Calu3 (cell line): Measurements from ENCODE around the gene RANBP2. TPM values are rescaled to one million over a fixed set of nuclear protein-coding genes. Genes with fewer than 3 reads are reported as not detected.
"Not testable (repeated sequence)": the region's sequence is repeated elsewhere in the genome, so short reads cannot be mapped to it uniquely, and the experiment has no call there.

Experiments
- BruUV-seq: library from RNA; stranded (reverse); fragments of 400-500 nt; replicated peaks from 2 replicates; lab custom pipeline; 2021; lab: Mats Ljungman, UMichigan
- CTCF ChIA-PET: fragments of 300-600 bp; sonication (Branson Sonifier 250); formaldehyde crosslinking; loops from one replicate; lab custom pipeline; 2022; ENCODE audit warnings: antibody characterized with exemption; lab: Charles Lee
- DNase-seq: peaks from one replicate; pipeline ENCODE4 v3.0.0; 2022
- H3K27ac Mint-ChIP-seq: one replicate; pipeline ENCODE4 v1.8.0; 2022; ENCODE audit warnings: mixed read lengths; ENCODE audit not compliant: unreplicated experiment
- H3K27me3 Mint-ChIP-seq: one replicate; pipeline ENCODE4 v1.8.0; 2022; ENCODE audit warnings: mixed read lengths; ENCODE audit not compliant: unreplicated experiment
- H3K36me3 Mint-ChIP-seq: one replicate; pipeline ENCODE4 v1.8.0; 2022; ENCODE audit warnings: mild to moderate bottlenecking, moderate library complexity, mixed read lengths; ENCODE audit not compliant: insufficient read depth, unreplicated experiment
- H3K4me1 Mint-ChIP-seq: one replicate; pipeline ENCODE4 v1.8.0; 2022; ENCODE audit warnings: mild to moderate bottlenecking, low read depth, mixed read lengths; ENCODE audit not compliant: unreplicated experiment
- H3K4me3 Mint-ChIP-seq: one replicate; pipeline ENCODE4 v1.8.0; 2022; ENCODE audit warnings: mild to moderate bottlenecking, low read depth, moderate library complexity, mixed read lengths; ENCODE audit not compliant: unreplicated experiment
- H3K9me3 Mint-ChIP-seq: one replicate; pipeline ENCODE4 v1.8.0; 2022; ENCODE audit warnings: low read depth, mixed read lengths; ENCODE audit not compliant: unreplicated experiment
- intact Hi-C: fragments of 100-400 bp; cut with micrococcal nuclease; formaldehyde crosslinking; loops from one replicate; pipeline ENCODE4 v1.10.0; 2022; ENCODE audit not compliant: unreplicated experiment
- total RNA-seq: library from RNA; stranded (reverse); gene quantifications from 2 replicates; pipeline ENCODE4 v1.2.3, GENCODE V29; 2022
- TF ChIP-seq, protein P1 (sequence below): fragments of 200-600 bp; IDR thresholded peaks from one replicate; pipeline ENCODE4 v1.8.0; 2022; ENCODE audit warnings: antibody characterized with exemption; ENCODE audit not compliant: unreplicated experiment

Gene RANBP2
- total RNA-seq, 1 experiment from 2014 or later: 64.9 TPM

DNA sequence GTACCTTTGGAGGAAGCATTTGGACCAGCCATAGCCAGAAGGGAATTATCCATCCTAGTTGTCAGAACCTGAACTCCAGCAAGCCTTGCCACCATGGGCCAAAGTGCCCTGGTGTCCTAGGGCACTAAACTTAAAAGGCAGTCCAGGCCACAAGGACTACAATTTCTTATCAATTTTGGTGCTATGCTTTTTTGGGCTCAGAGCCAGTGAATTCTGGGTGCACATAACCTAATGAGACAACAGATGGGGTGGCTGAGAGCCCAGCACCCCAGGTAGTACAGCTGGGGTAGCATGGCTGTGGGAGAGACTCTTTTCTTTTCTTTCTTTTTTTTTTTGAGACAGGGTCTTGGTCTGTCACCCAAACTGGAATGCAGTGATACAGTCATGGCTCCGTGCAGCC lies 14.4 kb upstream of the RANBP2 start:
- H3K27ac Mint-ChIP-seq: no peak overlapping the region
- BruUV-seq: no TSS peak
- no peaks in the 10 kb centered on the region for H3K4me1 Mint-ChIP-seq
- intact Hi-C loops: no loop called here
- no peak for DNase-seq
- H3K27me3 Mint-ChIP-seq: peaks cover 6% of the 10 kb centered on the region
- H3K4me3 Mint-ChIP-seq: no peak overlapping the region
- TF ChIP-seq, protein P1, sequence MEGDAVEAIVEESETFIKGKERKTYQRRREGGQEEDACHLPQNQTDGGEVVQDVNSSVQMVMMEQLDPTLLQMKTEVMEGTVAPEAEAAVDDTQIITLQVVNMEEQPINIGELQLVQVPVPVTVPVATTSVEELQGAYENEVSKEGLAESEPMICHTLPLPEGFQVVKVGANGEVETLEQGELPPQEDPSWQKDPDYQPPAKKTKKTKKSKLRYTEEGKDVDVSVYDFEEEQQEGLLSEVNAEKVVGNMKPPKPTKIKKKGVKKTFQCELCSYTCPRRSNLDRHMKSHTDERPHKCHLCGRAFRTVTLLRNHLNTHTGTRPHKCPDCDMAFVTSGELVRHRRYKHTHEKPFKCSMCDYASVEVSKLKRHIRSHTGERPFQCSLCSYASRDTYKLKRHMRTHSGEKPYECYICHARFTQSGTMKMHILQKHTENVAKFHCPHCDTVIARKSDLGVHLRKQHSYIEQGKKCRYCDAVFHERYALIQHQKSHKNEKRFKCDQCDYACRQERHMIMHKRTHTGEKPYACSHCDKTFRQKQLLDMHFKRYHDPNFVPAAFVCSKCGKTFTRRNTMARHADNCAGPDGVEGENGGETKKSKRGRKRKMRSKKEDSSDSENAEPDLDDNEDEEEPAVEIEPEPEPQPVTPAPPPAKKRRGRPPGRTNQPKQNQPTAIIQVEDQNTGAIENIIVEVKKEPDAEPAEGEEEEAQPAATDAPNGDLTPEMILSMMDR: no peak
- CTCF ChIA-PET: no interaction called here
- H3K36me3 Mint-ChIP-seq: no peaks in the 10 kb centered on the region
- no peaks in the 10 kb centered on the region for H3K9me3 Mint-ChIP-seq

DNA sequence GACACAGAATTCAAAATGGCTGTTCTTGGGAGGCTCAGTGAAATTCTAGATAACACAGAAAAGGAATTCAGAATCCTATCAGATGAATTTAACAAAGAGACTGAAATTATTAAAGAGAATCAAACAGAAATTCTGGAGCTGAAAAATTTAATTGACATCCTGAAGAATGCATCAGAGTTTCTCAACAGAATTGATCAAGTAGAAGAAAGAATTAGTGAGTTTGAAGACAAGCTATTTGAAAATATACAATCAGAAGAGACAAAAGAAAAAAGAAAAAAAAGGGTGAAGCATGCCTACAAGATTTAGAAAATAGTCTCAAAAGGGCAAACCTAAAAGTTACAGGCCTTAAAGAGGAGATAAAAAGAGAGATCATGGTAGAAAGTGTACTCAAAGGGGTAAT lies 12.0 kb upstream of the RANBP2 start:
- peaks cover 12% of the 10 kb centered on the region for H3K27me3 Mint-ChIP-seq
- no peaks in the 10 kb centered on the region for H3K36me3 Mint-ChIP-seq
- CTCF ChIA-PET: interaction anchor here (0.7 kb wide), 1 partner anchor 845 kb away, joined by 7 read pairs; no protein-coding TSS in a partner anchor
- no peak overlapping the region for H3K4me3 Mint-ChIP-seq
- no peak for DNase-seq
- H3K27ac Mint-ChIP-seq: no peak overlapping the region
- no peaks in the 10 kb centered on the region for H3K4me1 Mint-ChIP-seq
- no TSS peak for BruUV-seq
- intact Hi-C loops: no loop called here
- TF ChIP-seq, protein P1: no peak
- no peaks in the 10 kb centered on the region for H3K9me3 Mint-ChIP-seq

DNA sequence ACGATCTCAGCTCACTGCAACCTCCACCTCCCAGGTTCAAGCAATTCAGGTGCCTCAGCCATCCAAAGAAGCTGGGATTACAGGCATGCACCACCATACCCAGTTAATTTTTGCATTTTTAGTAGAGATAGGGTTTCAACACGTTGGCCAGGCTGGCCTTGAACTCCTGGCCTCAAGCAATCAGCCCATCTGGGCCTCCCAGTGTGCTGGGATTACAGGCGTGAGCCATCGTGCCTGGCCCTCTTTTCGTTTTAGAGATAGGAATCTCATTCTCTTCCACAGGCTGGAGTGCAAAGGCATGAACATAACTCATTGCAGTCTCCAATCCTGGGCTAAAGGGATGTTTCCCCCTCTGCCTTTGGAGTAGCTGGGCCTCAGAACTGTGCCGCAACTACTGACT lies 2.3 kb upstream of the RANBP2 start:
- H3K4me3 Mint-ChIP-seq, BruUV-seq, H3K27ac Mint-ChIP-seq, H3K4me1 Mint-ChIP-seq, H3K27me3 Mint-ChIP-seq, intact Hi-C loops, H3K9me3 Mint-ChIP-seq, DNase-seq, CTCF ChIA-PET: not testable (repeated sequence)
- H3K36me3 Mint-ChIP-seq: peaks cover 25% of the 10 kb centered on the region

DNA sequence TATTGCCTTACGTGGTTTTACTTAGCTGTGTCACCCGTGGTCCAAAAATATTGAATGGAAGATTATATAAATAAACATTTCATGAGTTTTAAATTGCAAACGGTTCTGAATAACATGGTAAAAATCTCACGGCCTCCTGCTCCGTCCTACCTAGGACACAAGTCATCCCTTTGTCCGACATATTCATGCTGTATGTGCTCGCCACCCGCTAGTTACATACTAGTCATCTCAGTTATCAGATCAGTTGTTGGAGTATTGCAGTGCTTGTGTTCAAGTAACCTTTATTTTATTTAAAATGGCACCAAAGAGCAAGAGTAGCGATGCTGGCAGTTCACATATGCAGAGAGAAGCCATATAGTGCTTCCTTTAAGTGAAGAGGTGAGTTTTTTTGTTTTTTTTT lies 6.8 kb downstream of the RANBP2 start:
- H3K4me1 Mint-ChIP-seq: peaks cover 23% of the 10 kb centered on the region
- not testable (repeated sequence) for H3K4me3 Mint-ChIP-seq, BruUV-seq

DNA sequence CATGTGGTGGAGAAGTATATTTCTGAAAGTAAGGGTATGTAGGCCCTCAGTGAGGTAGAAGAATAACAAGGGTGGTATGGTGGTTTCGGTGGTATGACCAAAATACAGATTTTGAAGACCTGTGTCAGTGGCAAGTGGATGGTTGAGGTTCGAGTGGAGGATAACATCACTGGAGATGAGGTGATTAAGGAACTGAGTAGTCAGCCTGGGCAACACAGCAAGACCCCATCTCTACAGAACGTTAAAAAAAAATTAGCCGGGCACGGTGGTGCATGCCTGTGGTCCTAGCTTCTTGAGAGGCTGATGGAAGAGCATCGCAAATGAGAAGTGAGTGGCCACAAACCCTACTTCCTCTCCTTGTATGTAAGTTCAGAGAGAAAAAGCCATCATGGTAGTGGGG lies 15.4 kb downstream of the RANBP2 start:
- H3K27me3 Mint-ChIP-seq, BruUV-seq, DNase-seq, intact Hi-C loops, H3K4me3 Mint-ChIP-seq, H3K9me3 Mint-ChIP-seq, CTCF ChIA-PET: not testable (repeated sequence)
- peaks cover 26% of the 10 kb centered on the region for H3K36me3 Mint-ChIP-seq
- H3K4me1 Mint-ChIP-seq: peaks cover 15% of the 10 kb centered on the region
- peak overlapping the region; percentile 55 for H3K27ac Mint-ChIP-seq

More for the DNA sequence above, 6.8 kb downstream of the RANBP2 start:
- H3K9me3 Mint-ChIP-seq, H3K36me3 Mint-ChIP-seq, CTCF ChIA-PET, intact Hi-C loops, H3K27me3 Mint-ChIP-seq, DNase-seq, H3K27ac Mint-ChIP-seq: not testable (repeated sequence)

DNA sequence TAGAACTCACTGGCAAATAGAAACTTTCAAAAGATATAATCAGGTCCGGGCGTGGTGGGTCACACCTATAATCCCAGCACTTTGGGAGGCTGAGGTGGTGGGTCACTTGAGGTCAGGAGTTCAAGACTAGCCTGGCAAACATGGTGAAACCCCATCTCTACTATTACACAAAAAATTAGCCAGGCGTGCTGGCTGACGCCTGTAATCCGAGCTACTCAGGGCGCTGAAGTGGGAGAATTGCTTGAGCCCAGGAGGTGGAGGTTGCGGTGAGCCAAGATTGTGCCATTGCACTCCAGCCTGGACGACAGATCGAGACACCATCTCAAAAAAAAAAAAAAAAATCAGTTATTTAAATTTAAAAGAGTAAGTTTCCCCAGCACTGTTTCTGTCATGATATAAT lies 38.7 kb downstream of the RANBP2 start:
- H3K9me3 Mint-ChIP-seq, DNase-seq, H3K4me1 Mint-ChIP-seq, H3K4me3 Mint-ChIP-seq, CTCF ChIA-PET, intact Hi-C loops, H3K27ac Mint-ChIP-seq, BruUV-seq, H3K27me3 Mint-ChIP-seq: not testable (repeated sequence)
- H3K36me3 Mint-ChIP-seq: peaks cover 17% of the 10 kb centered on the region

DNA sequence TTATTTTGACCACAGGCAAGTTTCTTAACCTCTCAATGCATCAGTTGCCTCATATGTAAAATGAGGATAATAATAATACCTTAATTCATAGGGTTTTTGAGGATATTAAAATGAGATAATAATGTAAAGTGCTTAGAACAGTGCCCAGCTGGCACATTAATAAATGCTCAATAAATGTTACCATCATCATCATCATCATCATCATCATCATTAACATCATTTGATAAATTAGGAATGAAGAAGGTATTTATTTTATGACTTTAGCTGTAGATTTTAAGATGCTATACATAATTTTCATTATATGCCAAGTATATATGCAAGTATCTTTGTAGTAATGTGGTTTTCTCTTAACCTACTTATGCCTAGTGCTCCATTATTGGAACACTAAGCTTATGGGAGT lies 43.3 kb downstream of the RANBP2 start:
- H3K27ac Mint-ChIP-seq, intact Hi-C loops, DNase-seq, H3K4me1 Mint-ChIP-seq, H3K9me3 Mint-ChIP-seq, H3K4me3 Mint-ChIP-seq, BruUV-seq, H3K27me3 Mint-ChIP-seq, CTCF ChIA-PET: not testable (repeated sequence)
- peaks cover 38% of the 10 kb centered on the region for H3K36me3 Mint-ChIP-seq

DNA sequence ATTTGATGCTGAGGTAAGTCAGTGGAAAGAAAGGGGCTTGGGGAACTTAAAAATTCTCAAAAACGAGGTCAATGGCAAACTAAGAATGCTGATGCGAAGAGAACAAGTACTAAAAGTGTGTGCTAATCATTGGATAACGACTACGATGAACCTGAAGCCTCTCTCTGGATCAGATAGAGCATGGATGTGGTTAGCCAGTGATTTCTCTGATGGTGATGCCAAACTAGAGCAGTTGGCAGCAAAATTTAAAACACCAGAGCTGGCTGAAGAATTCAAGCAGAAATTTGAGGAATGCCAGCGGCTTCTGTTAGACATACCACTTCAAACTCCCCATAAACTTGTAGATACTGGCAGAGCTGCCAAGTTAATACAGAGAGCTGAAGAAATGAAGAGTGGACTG lies 47.4 kb downstream of the RANBP2 start:
- BruUV-seq: not testable (repeated sequence)

DNA sequence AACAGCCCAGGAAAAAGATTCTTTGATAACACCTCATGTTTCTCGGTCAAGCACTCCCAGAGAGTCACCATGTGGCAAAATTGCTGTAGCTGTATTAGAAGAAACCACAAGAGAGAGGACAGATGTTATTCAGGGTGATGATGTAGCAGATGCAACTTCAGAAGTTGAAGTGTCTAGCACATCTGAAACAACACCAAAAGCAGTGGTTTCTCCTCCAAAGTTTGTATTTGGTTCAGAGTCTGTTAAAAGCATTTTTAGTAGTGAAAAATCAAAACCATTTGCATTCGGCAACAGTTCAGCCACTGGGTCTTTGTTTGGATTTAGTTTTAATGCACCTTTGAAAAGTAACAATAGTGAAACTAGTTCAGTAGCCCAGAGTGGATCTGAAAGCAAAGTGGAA lies 48.6 kb downstream of the RANBP2 start:
- H3K27me3 Mint-ChIP-seq, BruUV-seq, H3K4me1 Mint-ChIP-seq, H3K9me3 Mint-ChIP-seq, intact Hi-C loops, H3K27ac Mint-ChIP-seq, H3K4me3 Mint-ChIP-seq, CTCF ChIA-PET, DNase-seq: not testable (repeated sequence)
- H3K36me3 Mint-ChIP-seq: peaks cover 49% of the 10 kb centered on the region

More for the DNA sequence above, 47.4 kb downstream of the RANBP2 start:
- peaks cover 41% of the 10 kb centered on the region for H3K36me3 Mint-ChIP-seq
- H3K4me1 Mint-ChIP-seq, H3K9me3 Mint-ChIP-seq, H3K27me3 Mint-ChIP-seq, intact Hi-C loops, DNase-seq, H3K27ac Mint-ChIP-seq, H3K4me3 Mint-ChIP-seq, CTCF ChIA-PET: not testable (repeated sequence)
